Gastrocnemius medialis (tissue), 4 donors: Measurements from ENCODE around the gene NCBP2.

Experiments used
- POLR2A ChIP-seq, 2 donors: fragments of 450-650 bp; IDR thresholded peaks; one replicate each; pipeline ENCODE4 v1.6.1; 2017; ENCODE audit warnings: antibody characterized with exemption in 2 of 2, mild to moderate bottlenecking in 2 of 2, moderate library complexity in 2 of 2
- TF ChIP-seq, protein P1 (sequence below), 5 experiments: fragments of 450-650 bp in 3 of 5; fragments of 200-600 bp in 2 of 5; sonication (generic) in 2 of 5; IDR thresholded peaks in 4 of 5; conservative IDR thresholded peaks in 1 of 5; 1 replicate in 4 of 5; 2 replicates in 1 of 5; pipeline ENCODE4 v1.5.1; 2016 to 2019; ENCODE audit warnings: antibody characterized with exemption in 5 of 5, mild to moderate bottlenecking in 3 of 5, moderate library complexity in 3 of 5

DNA sequence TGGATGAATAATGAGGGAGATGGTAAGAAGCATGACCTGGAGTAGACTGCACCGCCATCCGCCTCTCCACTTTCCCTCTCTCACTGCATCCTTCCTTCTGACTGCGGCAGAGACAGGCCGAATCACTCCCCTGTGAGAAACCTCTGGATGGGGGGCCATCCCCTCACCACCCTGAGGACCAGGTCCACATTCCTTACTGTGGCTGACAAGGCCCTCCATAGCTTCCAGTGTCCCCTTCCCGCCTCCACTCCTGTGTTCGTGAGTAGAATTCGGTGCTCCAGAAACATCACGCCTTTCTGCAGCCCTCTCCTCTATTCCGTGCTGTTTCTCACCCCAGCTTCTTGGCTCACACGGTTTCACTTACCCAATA lies 23.5 kb upstream of the NCBP2 start:
- TF ChIP-seq, protein P1, sequence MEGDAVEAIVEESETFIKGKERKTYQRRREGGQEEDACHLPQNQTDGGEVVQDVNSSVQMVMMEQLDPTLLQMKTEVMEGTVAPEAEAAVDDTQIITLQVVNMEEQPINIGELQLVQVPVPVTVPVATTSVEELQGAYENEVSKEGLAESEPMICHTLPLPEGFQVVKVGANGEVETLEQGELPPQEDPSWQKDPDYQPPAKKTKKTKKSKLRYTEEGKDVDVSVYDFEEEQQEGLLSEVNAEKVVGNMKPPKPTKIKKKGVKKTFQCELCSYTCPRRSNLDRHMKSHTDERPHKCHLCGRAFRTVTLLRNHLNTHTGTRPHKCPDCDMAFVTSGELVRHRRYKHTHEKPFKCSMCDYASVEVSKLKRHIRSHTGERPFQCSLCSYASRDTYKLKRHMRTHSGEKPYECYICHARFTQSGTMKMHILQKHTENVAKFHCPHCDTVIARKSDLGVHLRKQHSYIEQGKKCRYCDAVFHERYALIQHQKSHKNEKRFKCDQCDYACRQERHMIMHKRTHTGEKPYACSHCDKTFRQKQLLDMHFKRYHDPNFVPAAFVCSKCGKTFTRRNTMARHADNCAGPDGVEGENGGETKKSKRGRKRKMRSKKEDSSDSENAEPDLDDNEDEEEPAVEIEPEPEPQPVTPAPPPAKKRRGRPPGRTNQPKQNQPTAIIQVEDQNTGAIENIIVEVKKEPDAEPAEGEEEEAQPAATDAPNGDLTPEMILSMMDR (IDR thresholded peaks at IDR 0.05 in 4 of 5, conservative IDR thresholded peaks at IDR 0.05 in 1 of 5), result no peak
- no peak for TF ChIP-seq POLR2A (IDR thresholded peaks at IDR 0.05)
